Ecto neural progenitor cell (in vitro differentiated cells): ENCODE results near the gene LMAN1.

Experiments used
- DNase-seq: peaks from one replicate; pipeline ENCODE4 v3.0.0-alpha.2; 2018; ENCODE audit warnings: low spot score

Gene LMAN1

DNA sequence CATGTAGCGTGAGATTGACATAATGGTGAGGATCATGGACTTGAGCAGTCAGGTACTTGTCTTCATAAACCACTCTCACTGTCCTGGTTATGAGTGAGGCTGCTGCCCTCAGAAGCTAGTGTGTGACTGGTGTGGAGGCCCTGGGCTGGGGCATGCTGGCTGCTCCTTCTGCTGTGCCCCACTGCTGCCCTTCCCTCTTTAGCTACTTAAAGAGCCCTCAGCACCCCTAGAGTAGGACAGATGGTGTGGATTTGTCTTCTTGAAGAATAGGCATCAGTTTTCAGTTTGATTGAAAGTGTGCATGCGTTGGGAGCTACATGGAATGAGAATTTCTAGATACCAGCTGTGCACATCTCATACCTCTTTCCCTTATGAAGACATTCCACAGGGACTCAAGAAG lies 56.1 kb downstream of the LMAN1 start:
- no peak for DNase-seq

DNA sequence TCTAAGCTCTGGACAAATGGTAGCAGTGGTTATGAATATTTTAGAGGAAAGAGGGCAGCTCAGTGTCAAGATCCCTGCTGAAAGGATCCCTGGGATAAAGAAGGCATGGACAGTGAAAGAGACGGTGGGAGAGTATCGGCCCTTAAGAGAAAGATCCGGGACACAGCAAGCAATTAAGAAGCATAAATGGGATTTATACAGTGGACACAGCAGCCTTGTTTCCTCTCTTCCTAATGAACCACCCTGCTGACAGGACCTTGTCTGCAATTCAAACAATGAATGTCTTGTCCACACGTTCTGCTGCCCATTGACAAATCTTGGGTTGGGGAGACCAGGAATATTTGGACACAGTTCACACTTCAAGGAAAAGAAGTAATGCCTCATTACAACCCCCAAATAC lies 57.1 kb downstream of the LMAN1 start:
- no peak for DNase-seq

DNA sequence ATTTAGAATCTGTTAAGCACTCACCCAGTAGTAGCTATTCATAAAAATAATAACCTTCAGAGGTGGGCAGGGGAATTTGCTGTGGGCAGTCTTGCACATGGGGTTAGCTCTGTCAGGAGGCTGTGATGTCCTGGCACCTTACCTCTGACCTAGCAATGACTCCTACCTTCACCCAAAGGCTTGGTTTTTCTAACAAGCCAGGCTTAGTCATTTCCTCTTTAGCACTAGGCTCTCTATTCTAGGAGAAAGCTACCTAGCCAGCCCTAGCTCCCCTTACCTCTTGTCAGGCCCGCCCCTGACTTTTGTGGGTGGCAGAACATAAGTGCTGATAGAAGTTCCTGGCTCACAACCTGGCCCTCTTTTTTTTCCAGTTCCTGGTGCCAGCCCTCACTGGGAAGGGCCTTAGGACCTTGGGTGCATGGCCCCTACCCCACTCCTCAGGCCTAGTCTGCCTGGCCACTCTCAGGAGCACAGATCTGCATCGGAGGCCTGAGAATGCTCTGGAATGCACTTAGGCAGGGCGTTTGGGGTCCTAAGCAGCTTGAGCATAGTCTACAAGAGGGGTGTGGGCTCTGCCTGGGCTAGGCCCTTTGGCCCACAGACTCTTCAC lies 58.3 kb downstream of the LMAN1 start:
- DNase-seq, result peak; percentile 19

DNA sequence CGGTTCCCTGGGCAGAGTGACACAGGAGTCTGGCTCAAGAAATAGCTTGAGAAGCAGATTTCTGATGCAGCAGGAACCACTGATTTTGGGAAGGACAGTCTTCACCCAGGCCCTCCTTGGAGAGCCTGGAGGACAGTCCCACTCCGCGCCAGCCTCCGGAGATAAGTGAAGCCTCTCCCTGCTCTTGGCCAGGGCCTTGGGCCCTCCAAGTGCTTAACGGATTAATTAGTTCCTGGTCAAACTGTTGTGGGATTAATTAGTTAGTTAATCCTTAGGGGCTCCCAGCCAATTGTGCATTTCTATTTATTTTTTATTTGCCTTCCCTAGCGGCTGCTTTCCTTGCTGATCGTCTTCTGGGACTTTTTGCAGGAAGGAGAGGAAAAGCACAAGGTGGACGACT lies 60.2 kb downstream of the LMAN1 start:
- DNase-seq, result no peak

DNA sequence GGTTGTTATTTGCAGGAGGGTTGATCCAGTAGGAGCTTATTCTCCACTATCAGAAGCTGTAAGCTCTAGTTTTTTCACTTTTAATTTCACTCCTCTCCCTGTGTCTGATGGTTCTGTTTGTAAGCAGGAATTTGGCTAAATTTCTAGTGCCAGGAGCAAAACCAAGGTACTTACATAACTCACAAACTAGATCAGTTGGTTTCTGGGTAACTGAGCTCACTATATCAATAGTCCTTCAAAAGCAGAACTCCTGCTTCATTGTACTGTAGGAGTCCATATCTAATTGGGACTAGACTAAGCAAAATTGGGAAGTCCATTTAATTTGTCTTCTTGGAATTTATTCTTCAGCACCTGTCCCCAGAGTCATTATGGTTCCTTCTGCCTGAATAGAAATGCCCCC lies 65.7 kb downstream of the LMAN1 start:
- no peak for DNase-seq

DNA sequence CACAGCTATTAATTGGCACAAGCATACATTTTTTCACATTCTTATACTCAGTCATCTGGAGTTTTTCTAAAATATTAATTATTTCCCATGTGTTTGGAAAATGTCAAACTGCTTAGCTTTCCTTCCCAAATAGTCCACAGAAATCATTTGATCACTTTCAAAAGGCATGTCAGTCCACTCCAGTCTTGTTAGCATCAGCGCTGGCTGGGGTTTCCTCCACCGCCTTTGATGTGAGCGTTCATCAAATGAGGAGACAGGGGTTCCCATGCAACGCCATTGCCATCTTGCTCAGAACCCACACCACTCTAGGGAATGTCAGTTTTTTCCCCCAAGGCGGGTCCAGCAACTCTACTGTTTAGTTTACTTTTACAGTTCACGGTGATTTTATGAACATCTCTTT lies 72.7 kb downstream of the LMAN1 start:
- no peak for DNase-seq

DNA sequence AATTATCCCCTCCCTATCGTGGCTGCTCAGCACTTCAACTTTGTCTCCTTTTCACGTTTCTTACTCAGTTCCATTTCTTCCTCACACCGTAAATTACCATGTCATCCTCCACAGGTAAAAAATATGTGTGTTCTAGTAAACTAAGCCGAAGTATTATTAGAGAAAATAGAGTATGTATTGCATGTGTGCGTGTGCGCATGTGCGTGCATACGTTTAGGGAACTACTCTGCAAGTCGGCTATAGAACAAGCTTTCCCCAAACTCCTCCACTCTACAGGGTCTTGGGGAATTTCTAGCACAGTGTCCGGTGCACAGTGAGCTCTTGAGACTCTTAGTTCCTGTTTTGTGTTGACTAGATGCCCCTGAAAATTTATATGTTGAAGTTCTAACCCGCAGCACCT lies 76.7 kb downstream of the LMAN1 start:
- DNase-seq, result no peak

DNA sequence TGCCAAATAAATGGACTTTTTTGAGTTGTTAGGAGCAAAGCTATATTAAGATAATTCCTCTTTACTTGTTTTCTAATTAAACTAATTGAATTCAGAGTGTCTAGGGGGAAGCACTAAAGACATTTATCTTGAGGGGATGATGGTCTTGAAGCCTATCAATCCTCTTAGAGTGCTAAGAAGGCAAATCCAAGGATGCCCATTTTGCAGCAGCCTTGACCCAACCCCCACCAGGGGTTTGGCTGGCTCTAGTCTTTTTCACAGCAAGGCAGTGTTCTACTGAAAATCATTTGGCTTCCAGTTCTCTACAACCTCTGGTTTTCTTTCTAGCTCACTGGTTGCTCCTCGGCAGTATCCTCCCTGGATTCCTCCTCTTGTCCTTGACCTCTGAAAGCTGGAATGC lies 79.3 kb downstream of the LMAN1 start:
- DNase-seq, result no peak

DNA sequence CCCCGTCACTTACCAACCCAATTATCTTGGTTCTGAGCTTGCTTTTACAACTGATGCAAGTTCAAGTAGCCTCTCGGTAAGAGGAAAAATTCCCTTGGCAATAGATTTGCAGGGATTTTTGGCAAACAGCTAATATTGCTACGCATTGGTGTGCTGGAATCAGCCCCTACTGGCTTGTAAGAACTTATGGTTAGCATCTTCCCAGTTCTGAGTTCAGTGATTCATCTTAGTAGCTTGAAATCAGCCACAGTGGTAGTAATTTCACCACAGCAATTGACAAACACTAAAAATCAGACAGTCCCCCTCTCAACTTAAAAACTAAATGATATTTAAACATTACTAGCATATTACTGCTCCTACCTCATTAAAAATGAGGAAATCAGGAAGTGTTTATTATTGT lies 79.9 kb downstream of the LMAN1 start:
- DNase-seq, result no peak

DNA sequence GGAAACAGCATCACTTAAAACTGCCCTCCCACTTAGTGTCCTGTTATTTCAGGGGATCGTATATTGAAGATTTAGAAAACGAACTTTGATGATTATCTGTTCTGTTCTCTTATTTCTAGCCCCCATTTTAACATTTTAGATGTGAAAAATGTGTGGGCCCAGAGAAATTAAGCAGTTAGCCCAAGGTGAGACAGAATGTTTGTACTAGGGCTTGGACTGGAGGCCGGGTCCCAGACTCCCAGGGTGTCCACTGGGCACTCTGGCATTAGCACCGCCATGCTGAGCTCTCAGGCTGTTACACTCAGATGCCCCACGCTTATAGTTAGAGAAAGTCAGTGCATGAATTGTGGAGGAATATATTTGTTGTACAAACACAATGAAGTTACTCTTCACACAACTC lies 80.3 kb downstream of the LMAN1 start:
- DNase-seq, result no peak
